GM19467 (cell line): Measurements from ENCODE around the gene CHGA.

Experiments
- ATAC-seq: cut with Tn5 transposase; IDR thresholded peaks from one replicate; pipeline ENCODE4 v1.9.1; 2021; ENCODE audit warnings: mild to moderate bottlenecking, moderate library complexity; ENCODE audit not compliant: unreplicated experiment

The CHGA gene, protein sequence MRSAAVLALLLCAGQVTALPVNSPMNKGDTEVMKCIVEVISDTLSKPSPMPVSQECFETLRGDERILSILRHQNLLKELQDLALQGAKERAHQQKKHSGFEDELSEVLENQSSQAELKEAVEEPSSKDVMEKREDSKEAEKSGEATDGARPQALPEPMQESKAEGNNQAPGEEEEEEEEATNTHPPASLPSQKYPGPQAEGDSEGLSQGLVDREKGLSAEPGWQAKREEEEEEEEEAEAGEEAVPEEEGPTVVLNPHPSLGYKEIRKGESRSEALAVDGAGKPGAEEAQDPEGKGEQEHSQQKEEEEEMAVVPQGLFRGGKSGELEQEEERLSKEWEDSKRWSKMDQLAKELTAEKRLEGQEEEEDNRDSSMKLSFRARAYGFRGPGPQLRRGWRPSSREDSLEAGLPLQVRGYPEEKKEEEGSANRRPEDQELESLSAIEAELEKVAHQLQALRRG

GRCh38 chr14:92922883-92923743, at the start of gene CHGA:
Gene CHGA (plus strand): TSS chr14:92923150. CDS start chr14:92923360, 210 bp downstream.
- no peak for ATAC-seq

DNA sequence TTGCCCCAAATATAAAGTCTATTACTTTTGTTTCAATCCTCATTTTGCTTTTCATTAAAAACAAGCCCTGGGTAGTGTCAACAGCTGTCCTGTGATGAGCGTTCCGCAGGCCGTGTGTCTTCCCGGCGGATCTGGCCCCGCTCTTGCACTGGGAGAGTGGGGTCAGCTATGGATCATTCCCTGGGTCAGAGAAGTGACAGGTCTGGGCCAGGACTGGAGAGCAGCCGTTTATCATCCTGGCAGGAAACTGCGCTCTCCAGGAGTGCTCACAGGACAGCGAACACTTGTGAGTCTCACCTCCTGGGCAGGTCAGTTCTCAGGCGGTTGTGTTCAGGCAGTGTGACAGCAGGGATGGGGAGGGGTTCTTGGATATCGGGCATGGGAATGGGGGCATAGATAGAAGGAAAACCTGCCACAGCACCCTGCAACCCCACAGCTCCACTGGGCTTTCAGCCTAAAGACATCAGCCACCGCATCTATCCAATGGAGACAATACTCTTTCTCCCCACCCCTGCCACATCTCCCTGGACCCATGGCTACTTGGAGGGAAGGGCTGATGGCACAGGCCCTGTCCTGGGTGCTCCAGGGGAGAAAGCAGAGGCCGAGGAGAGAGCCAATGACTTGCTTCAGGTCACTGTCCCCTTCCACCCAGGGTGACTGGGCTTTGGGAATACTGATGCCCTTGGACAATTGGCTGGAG, 47.8 kb upstream of the CHGA start:
- ATAC-seq, result no peak

GRCh38 chr14:92877757-92878431, 45.1 kb upstream of the CHGA start:
- ATAC-seq, result no peak

DNA sequence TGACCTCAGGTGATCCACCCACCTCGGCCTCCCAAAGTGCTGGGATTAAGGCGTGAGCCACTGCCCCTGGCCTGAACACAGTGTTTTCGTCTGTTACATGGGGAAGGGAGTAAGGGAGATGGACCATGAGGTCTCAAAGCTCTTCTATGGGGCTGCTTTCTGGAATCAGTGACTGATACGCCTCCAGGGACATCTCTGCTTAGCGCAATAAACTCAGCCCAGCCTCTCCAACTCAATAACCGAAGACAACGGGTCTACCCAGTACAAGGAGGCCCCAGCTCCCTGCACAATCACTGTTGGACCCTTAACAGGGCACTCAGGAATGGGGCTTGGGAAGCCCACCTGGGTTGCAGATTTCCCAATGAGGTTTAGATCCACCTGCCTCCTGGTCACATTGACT, 42.6 kb upstream of the CHGA start:
- ATAC-seq, result no peak

- no peak for ATAC-seq
Measured at GRCh38 chr14:92880851-92881250, 42.1 kb upstream of the CHGA start.

GRCh38 chr14:92883066-92883465, 39.9 kb upstream of the CHGA start:
- ATAC-seq, result no peak

DNA sequence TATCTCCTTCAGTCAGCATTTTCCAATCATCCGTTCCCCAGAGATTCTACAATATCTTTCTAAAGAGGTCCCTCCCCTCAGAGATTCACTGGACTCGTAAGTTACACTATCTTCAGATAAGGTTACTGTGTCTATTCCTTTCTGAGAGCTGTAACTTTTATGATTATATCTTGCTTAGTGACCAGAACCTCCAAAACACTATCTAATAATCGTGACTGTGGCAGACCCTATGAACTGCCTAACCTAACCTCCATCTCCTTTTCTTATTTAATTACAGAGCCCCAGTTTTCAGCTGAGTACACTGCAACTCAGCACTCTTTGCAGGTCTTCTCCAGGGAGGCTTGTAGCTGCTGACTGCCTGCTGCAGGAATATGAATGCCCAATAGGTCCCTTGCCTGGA, 38.5 kb upstream of the CHGA start:
- ATAC-seq, result no peak

- no peak for ATAC-seq
Measured at GRCh38 chr14:92885279-92886061, 37.5 kb upstream of the CHGA start.

DNA sequence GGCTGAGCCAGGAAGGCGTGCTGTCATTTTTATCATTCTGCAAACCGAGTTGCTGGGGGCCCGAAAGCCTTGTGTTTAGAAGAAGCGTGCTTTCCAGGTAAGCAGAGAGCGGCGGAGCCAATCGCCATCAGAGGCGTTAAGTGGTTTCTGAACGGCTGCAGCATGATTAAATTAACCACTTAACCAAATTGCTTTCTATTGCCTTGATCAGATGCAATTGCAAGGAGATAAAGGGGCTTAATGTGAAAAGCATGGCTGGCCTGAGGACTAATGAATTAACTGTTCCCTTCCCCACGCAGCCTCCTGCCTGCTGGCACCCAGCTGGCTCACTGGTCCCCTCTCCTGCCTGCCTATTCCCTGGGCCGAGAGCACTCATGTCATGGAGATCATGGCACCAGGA, 36.6 kb upstream of the CHGA start:
- ATAC-seq, result no peak

DNA sequence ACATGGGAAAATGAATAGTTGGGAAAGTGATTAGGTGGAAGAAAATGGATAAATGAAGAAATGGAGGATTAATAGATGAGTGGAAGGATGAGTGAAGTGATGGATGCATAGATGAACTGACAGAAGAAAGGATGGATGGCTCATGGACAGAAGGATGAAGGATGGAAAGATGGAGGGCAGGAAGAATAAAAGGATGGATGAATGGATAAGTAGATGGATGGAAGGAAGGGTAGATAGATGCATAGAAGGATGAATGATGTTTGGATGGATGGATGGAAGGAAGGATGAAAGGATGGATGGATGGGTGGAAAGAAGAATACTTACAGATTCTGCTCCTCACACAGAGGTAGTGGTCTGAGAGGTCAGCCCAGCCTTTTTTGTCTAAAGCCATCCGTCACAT, 35.8 kb upstream of the CHGA start:
- ATAC-seq, result no peak

DNA sequence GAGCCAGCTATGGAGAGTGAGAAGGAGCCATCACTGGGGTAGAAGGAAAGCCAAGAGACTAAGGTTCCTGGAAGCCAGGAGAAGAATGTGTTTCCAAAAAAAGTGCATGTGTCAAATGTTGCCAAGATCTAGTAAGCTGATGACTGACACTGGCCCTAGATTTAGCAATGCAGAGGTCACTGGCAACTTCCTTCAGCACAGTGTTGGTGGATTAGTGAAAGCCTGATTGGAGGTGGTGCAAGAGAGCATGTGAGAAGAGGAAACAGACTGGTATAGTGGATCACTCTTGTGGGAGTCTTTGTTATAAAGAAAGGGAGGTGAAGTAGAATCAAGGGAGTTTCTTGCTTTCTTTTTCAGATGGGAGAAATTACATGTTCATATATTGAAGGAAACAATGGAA, 34.1 kb upstream of the CHGA start:
- ATAC-seq, result no peak

DNA sequence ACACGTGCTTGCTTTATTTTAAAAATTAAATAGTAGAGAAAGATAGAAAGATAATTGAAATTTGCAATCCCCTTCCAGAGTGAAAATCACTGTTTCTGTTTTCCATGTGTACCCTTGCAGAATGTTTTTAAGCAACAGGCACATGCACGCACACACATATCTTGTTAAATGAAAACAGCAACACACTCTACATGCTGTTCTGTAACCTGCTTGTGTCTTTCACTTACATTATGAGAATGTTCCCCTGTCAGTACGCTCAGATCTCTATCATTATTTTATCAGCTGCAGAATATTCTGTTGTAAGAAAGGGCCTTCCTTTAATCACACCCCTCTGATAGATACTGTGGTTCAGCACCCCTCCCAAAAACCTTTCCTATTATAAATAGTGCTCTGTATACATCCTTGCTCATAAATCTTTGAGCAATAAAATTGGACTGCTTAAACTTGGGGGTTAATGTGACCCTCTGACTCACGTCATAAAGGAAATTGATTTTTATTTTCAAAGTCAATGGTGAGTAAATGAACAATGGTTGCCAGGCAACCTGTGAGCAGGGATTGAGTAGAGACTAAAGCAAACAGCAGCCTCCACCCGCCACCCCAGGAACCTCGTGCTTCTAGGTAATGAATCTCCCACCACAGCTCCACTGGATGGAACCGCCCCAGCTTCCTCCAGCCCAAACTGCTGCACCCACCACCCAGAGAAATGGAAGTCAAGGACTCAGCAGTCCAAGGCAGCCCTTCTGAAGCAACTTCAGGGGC, 31.9 kb upstream of the CHGA start:
- no peak for ATAC-seq

DNA sequence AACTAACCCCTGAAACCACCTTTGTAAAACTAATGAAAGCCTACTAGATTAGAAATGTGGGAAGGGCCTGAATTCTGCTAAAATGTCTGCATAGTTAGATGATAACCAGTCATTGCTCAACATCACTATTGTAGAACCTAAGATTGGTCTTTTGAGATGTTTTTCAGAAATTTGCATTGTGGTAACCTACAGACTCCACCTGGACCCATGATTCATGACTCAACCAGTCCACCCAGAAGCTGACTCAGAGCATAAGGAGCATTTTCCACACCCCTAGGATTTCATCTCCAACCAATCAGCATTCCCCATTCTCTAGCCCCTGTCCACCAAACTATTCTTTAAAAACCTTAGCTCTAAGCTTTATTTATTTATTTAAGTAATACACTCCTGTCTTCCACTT, 30.4 kb upstream of the CHGA start:
- no peak for ATAC-seq

GRCh38 chr14:92895352-92895878, 27.5 kb upstream of the CHGA start:
- no peak for ATAC-seq

GRCh38 chr14:92897922-92898565, 24.9 kb upstream of the CHGA start:
- ATAC-seq, result no peak

DNA sequence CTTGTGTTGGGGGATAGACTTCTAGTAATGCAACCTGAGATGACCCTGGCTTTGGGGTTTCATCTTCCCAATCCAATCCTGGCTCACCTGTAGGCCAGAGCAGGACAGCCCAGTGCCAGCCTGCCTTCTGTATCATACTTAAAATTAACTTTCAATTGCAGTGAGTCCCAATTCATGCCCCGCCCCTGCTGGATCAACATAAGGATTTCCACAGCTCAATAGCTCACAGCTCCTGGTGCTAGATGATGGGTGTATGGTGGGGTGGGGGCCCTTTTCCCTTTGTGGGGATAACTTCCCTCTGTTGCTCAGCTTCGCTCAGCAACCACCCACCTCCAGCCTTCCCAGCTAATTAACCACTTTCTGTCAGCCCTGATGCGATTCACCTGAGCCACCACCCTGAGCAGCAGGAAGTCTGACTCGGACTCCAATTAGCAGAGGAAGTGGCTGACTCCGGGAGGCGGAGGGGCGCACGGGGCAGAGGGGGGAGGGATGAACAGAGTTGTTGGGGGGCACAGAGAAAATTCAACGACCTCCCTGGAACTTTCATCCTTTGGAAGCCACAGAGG, 24.3 kb upstream of the CHGA start:
- no peak for ATAC-seq

GRCh38 chr14:92900660-92901059, 22.3 kb upstream of the CHGA start:
- no peak for ATAC-seq

- ATAC-seq, result no peak
Measured at GRCh38 chr14:92902191-92902590, 20.8 kb upstream of the CHGA start.
